NCI-H1694 treated with DMSO at 0.1 percent for 48 hours (cell line): Measurements from ENCODE around the gene PROZ.
A peak's percentile ranks its signal among the peaks of the same experiment; 100 is the strongest.

ENCODE experiments used
- DNase-seq: peaks from one replicate; lab custom pipeline; 2025; lab: John Stamatoyannopoulos, UW

PROZ gene

GRCh38 chr13:113119822-113120189 lies 38.6 kb upstream of the PROZ start:
- no peak for DNase-seq

GRCh38 chr13:113120300-113121182 lies 37.9 kb upstream of the PROZ start:
- no peak for DNase-seq

DNA sequence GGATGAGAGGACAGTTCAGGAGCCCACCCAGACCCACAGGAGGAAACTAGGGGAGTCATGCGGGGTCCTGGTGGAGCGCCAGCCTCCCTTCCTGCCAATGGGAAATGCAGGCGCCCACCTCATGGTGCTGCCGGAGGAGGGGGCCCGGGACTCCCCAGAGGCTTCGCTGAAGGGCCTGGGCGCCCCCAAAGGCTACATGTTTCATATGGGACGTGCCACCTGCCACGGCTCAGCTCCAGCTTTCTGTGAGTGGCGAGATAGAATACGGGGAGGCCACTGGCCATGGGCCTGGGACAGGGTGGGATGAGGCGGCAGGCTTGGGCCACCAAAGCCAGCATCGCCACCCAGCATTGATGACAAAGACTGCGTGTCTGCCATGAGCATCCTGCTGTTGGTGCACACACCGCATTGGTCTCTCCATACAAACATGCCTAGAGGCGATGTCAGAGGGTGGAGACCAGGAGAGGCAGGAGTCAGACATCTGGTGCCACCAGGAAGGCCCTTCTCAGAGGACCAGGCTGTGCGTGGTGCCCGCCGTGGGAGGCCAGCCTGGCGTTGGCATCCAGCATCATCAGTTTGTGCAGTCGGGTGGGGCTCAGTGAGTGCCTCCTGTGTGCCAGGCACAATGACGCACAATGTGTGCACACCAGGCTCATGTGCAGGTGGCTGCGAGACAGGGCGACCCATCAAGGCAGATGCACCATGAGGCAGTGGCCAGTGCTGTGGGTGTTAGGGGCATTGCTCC lies 37.1 kb upstream of the PROZ start:
- no peak for DNase-seq

- DNase-seq, result no peak
These were observed 36.4 kb upstream of the PROZ start for GRCh38 chr13:113121928-113122471.

DNA sequence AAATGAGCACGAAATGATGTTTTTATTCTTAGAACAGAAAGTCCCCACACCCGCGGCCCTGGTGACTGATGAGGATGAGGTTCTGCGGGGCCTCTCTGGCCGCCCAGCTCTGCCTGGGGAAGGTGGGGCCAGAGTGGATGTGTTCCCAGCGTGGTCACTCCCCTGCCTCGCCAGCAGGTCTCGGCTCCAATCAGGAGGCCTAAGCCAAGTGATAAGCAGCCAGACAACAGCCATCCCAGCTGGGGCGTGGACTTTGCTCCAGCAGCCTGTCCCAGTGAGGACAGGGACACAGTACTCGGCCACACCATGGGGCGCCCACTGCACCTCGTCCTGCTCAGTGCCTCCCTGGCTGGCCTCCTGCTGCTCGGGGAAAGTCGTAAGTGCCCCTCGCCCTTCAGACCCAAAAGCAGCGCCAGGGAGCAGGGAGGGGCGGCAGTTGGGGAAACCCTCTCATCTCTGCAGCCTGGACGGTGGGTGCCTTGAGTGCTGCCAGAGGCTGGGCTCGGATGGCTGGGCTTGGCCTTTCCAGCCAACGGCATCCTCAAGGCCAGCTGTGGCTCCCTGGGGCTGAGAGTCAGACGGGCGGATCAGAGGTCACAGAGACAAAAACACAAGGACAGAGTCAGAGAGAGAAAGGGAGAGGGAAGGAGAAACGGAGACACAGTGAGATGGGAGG lies 35.8 kb upstream of the PROZ start, which contains the start of gene F10:
Gene F10 (plus strand): TSS at position 250 of the 676 bp plus-strand sequence. CDS start 57 bp downstream, at position 307.
- DNase-seq, result no peak

GRCh38 chr13:113123226-113124201 lies 34.9 kb upstream of the PROZ start:
- DNase-seq, result peak; percentile 8

DNA sequence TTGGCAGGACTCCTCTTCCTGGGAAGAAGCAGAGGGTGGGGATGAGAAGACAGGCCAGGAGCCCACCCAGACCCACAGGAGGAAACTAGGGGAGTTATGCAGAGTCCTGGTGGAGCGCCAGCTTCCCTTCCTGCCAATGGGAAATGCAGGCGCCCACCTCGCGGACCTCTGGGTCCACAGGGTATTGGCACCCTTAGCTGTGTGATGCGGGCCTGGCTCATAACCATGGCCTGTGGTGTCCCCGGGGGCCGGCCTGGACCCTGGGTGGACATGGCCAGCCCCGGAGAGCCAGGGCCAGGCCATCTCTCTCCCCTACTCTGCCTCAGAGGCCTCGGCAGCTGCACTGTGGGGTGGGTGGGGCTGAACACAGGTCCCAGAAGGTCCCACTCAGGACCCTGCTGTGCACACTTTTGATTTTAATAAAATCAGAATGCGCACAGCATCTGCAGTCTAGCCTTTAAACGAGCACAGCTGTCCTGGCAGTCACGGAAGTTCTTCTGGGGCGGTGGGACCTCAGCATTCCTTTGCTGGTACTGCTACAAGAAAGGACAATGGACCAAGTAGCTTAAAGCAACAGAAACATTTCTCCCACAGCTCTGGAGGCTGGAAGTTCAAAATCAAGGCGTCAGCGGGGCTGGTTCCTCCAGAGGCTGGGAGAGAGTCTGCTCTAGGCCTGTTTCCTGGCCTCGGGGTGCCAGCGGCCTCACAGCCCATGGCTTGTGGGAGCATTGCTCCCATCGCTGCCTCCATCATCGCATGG lies 34.1 kb upstream of the PROZ start:
- no peak for DNase-seq

- DNase-seq, result no peak
These were observed 32.8 kb upstream of the PROZ start for GRCh38 chr13:113125506-113126264.

- no peak for DNase-seq
These were observed 31.9 kb upstream of the PROZ start for GRCh38 chr13:113126265-113127150.

GRCh38 chr13:113129480-113129879 lies 29.0 kb upstream of the PROZ start:
- no peak for DNase-seq

DNA sequence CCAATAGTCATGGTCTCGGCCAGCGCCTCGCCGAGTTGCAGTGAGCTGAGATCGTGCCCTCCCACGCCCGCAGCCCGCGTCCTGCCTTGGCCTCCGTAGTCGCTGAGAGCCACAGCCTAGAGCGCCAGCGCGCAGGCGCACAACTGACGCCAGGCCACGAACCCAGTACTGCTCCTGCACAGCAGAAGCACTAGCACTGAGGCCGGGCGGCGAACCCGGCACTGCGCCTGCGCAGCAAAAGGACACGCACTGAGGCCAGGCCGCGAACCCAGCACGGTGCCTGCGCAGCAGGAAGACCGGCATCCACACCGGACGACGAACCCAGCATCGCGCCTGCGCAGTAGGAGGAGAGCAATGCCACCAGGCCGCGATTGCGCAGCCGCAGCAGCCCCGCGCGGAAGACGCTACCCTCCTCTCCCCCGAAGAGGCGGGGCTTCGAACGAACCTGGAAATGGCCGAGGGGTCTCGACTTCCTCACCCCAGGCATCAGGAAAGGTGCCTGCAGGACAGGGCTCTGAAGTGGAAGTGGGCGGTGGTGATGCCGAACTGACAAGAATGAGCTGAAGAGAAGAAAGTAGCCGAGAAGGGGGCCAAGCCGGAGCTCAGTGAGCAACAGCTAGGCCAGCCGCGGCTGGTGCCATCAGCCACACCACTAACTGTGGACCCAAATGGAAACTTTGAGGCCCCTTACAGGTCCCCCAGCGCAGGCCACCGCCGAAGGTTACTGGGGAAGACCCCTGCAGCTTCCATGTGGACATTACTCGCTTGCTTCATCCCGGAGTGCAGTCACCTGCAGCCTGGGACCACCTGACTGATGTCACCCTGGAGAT lies 28.3 kb upstream of the PROZ start:
- DNase-seq, result no peak

GRCh38 chr13:113135281-113135760 lies 23.1 kb upstream of the PROZ start:
- no peak for DNase-seq

GRCh38 chr13:113137691-113138298 lies 20.7 kb upstream of the PROZ start:
- no peak for DNase-seq

- DNase-seq, result no peak
These were observed 19.5 kb upstream of the PROZ start for GRCh38 chr13:113138792-113139551.

DNA sequence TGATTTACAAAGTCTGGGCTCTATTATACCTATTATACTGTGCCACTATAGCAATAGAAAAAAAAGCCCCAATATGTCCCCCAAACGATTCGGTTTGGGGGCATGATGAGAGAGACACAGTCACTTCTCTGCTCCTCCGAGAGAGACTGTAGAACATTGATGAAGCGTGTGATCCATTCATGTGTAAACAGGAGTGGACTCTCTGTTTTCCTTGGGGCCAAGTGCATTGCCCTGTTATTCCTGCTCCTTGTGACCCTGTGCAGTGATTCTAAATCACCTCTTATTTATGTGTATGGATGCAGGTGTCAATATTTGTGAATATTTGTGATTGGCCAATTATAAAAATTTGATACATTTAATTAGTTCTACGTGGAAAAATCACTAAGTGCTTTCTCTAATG lies 18.9 kb upstream of the PROZ start:
- no peak for DNase-seq
